ENCODE data around the gene SOS1.

SOS1 gene

GRCh38 chr2:39115556-39115955 lies 5.3 kb downstream of the SOS1 start:
- peaks cover 2% of the 10 kb centered on the region for H3K36me3 ChIP-seq (ENCODE audit: control insufficient read depth, insufficient read depth, low read length)
- H3K4me3 ChIP-seq (ENCODE audit: low read length), result no peak overlapping the region
- H3K27ac ChIP-seq (ENCODE audit: low read depth, low read length), result no peak overlapping the region
- H3K27me3 ChIP-seq (ENCODE audit: control insufficient read depth, insufficient read depth, low read length), result no peaks in the 10 kb centered on the region
- H3K9ac ChIP-seq (ENCODE audit: low read length), result no peak overlapping the region
- H3K4me1 ChIP-seq (ENCODE audit: control insufficient read depth, insufficient read depth, low read length), result peaks cover 13% of the 10 kb centered on the region

- Histone ChIP-seq H3K9ac (ENCODE audit: low read length) (no peak overlapping the region), H3K4me1 (ENCODE audit: control insufficient read depth, insufficient read depth, low read length) (peaks cover 13% of the 10 kb centered on the region)
These were observed 6.1 kb downstream of the SOS1 start for GRCh38 chr2:39114771-39115170.

GRCh38 chr2:39109537-39109936 lies 11.3 kb downstream of the SOS1 start:
- Histone ChIP-seq H3K9ac (ENCODE audit: low read length) (no peak overlapping the region), H3K27me3 (ENCODE audit: control insufficient read depth, insufficient read depth, low read length) (no peaks in the 10 kb centered on the region), H3K4me3 (ENCODE audit: low read length) (no peak overlapping the region), H3K27ac (ENCODE audit: low read depth, low read length) (no peak overlapping the region), H3K4me1 (ENCODE audit: control insufficient read depth, insufficient read depth, low read length) (peaks cover 3% of the 10 kb centered on the region), H3K36me3 (ENCODE audit: control insufficient read depth, insufficient read depth, low read length) (peaks cover 2% of the 10 kb centered on the region)

More at GRCh38 chr2:39114771-39115170, 6.1 kb downstream of the SOS1 start:
- H3K27ac ChIP-seq (ENCODE audit: low read depth, low read length), result no peak overlapping the region
- H3K4me3 ChIP-seq (ENCODE audit: low read length), result no peak overlapping the region
- H3K36me3 ChIP-seq (ENCODE audit: control insufficient read depth, insufficient read depth, low read length), result peaks cover 2% of the 10 kb centered on the region
- H3K27me3 ChIP-seq (ENCODE audit: control insufficient read depth, insufficient read depth, low read length), result no peaks in the 10 kb centered on the region

GRCh38 chr2:39108377-39108776 lies 12.5 kb downstream of the SOS1 start:
- Histone ChIP-seq H3K4me1 (ENCODE audit: control insufficient read depth, insufficient read depth, low read length) (peaks cover 3% of the 10 kb centered on the region), H3K27me3 (ENCODE audit: control insufficient read depth, insufficient read depth, low read length) (no peaks in the 10 kb centered on the region)

GRCh38 chr2:39107724-39108273 lies 13.1 kb downstream of the SOS1 start:
- Histone ChIP-seq H3K27me3 (ENCODE audit: control insufficient read depth, insufficient read depth, low read length) (no peaks in the 10 kb centered on the region), H3K4me1 (ENCODE audit: control insufficient read depth, insufficient read depth, low read length) (peaks cover 3% of the 10 kb centered on the region), H3K9ac (ENCODE audit: low read length) (no peak overlapping the region), H3K4me3 (ENCODE audit: low read length) (no peak overlapping the region), H3K36me3 (ENCODE audit: control insufficient read depth, insufficient read depth, low read length) (peaks cover 2% of the 10 kb centered on the region), H3K27ac (ENCODE audit: low read depth, low read length) (no peak overlapping the region)

More at GRCh38 chr2:39108377-39108776, 12.5 kb downstream of the SOS1 start:
- Histone ChIP-seq H3K36me3 (ENCODE audit: control insufficient read depth, insufficient read depth, low read length) (peaks cover 2% of the 10 kb centered on the region), H3K9ac (ENCODE audit: low read length) (no peak overlapping the region), H3K4me3 (ENCODE audit: low read length) (no peak overlapping the region), H3K27ac (ENCODE audit: low read depth, low read length) (no peak overlapping the region)

GRCh38 chr2:39107156-39107555 lies 13.7 kb downstream of the SOS1 start:
- Histone ChIP-seq H3K9ac (ENCODE audit: low read length) (no peak overlapping the region), H3K4me3 (ENCODE audit: low read length) (no peak overlapping the region), H3K27me3 (ENCODE audit: control insufficient read depth, insufficient read depth, low read length) (no peaks in the 10 kb centered on the region), H3K27ac (ENCODE audit: low read depth, low read length) (no peak overlapping the region), H3K36me3 (ENCODE audit: control insufficient read depth, insufficient read depth, low read length) (peaks cover 2% of the 10 kb centered on the region), H3K4me1 (ENCODE audit: control insufficient read depth, insufficient read depth, low read length) (peaks cover 3% of the 10 kb centered on the region)

GRCh38 chr2:39099870-39100728 lies 20.8 kb downstream of the SOS1 start:
- no peaks in the 10 kb centered on the region for H3K27me3 ChIP-seq (ENCODE audit: control insufficient read depth, insufficient read depth, low read length)
- no peaks in the 10 kb centered on the region for H3K36me3 ChIP-seq (ENCODE audit: control insufficient read depth, insufficient read depth, low read length)
- H3K4me1 ChIP-seq (ENCODE audit: control insufficient read depth, insufficient read depth, low read length), result peaks cover 3% of the 10 kb centered on the region
- H3K4me3 ChIP-seq (ENCODE audit: low read length), result no peak overlapping the region
- H3K9ac ChIP-seq (ENCODE audit: low read length), result no peak overlapping the region
- no peak overlapping the region for H3K27ac ChIP-seq (ENCODE audit: low read depth, low read length)

GRCh38 chr2:39099310-39099869 lies 21.5 kb downstream of the SOS1 start:
- H3K27me3 ChIP-seq (ENCODE audit: control insufficient read depth, insufficient read depth, low read length), result no peaks in the 10 kb centered on the region
- no peaks in the 10 kb centered on the region for H3K36me3 ChIP-seq (ENCODE audit: control insufficient read depth, insufficient read depth, low read length)
- peaks cover 3% of the 10 kb centered on the region for H3K4me1 ChIP-seq (ENCODE audit: control insufficient read depth, insufficient read depth, low read length)
- H3K4me3 ChIP-seq (ENCODE audit: low read length), result no peak overlapping the region
- no peak overlapping the region for H3K9ac ChIP-seq (ENCODE audit: low read length)
- H3K27ac ChIP-seq (ENCODE audit: low read depth, low read length), result no peak overlapping the region

GRCh38 chr2:39095624-39096023 lies 25.2 kb downstream of the SOS1 start:
- Histone ChIP-seq H3K27ac (ENCODE audit: low read depth, low read length) (no peak overlapping the region), H3K4me3 (ENCODE audit: low read length) (no peak overlapping the region), H3K27me3 (ENCODE audit: control insufficient read depth, insufficient read depth, low read length) (no peaks in the 10 kb centered on the region), H3K9ac (ENCODE audit: low read length) (no peak overlapping the region), H3K4me1 (ENCODE audit: control insufficient read depth, insufficient read depth, low read length) (peaks cover 3% of the 10 kb centered on the region), H3K36me3 (ENCODE audit: control insufficient read depth, insufficient read depth, low read length) (peaks cover 2% of the 10 kb centered on the region)

- no peak overlapping the region for H3K4me3 ChIP-seq (ENCODE audit: low read length)
- peaks cover 3% of the 10 kb centered on the region for H3K4me1 ChIP-seq (ENCODE audit: control insufficient read depth, insufficient read depth, low read length)
- no peak overlapping the region for H3K27ac ChIP-seq (ENCODE audit: low read depth, low read length)
- no peaks in the 10 kb centered on the region for H3K27me3 ChIP-seq (ENCODE audit: control insufficient read depth, insufficient read depth, low read length)
- H3K36me3 ChIP-seq (ENCODE audit: control insufficient read depth, insufficient read depth, low read length), result peaks cover 2% of the 10 kb centered on the region
- no peak overlapping the region for H3K9ac ChIP-seq (ENCODE audit: low read length)
These were observed 26.0 kb downstream of the SOS1 start for GRCh38 chr2:39094717-39095363.

GRCh38 chr2:39093218-39093898 lies 27.5 kb downstream of the SOS1 start:
- Histone ChIP-seq H3K27me3 (ENCODE audit: control insufficient read depth, insufficient read depth, low read length) (no peaks in the 10 kb centered on the region), H3K9ac (ENCODE audit: low read length) (no peak overlapping the region), H3K36me3 (ENCODE audit: control insufficient read depth, insufficient read depth, low read length) (peaks cover 2% of the 10 kb centered on the region), H3K27ac (ENCODE audit: low read depth, low read length) (no peak overlapping the region), H3K4me1 (ENCODE audit: control insufficient read depth, insufficient read depth, low read length) (peaks cover 3% of the 10 kb centered on the region), H3K4me3 (ENCODE audit: low read length) (no peak overlapping the region)

- H3K27ac ChIP-seq (ENCODE audit: low read depth, low read length), result no peak overlapping the region
- H3K4me1 ChIP-seq (ENCODE audit: control insufficient read depth, insufficient read depth, low read length), result peaks cover 3% of the 10 kb centered on the region
- no peak overlapping the region for H3K9ac ChIP-seq (ENCODE audit: low read length)
- H3K36me3 ChIP-seq (ENCODE audit: control insufficient read depth, insufficient read depth, low read length), result peaks cover 4% of the 10 kb centered on the region
- no peaks in the 10 kb centered on the region for H3K27me3 ChIP-seq (ENCODE audit: control insufficient read depth, insufficient read depth, low read length)
- H3K4me3 ChIP-seq (ENCODE audit: low read length), result no peak overlapping the region
These were observed 29.3 kb downstream of the SOS1 start for GRCh38 chr2:39091543-39091942.

Measured in rectal smooth muscle tissue (tissue), 1 donor.